Activated CD8-positive, alpha-beta memory T cell treated with anti-CD3 and anti-CD28 coated beads, Interleukin-2, amount 10 ng/mL, durations not matched to agents 7 days and 5 days (primary cell): Measurements from ENCODE around the gene BLVRA. TPM values are rescaled to one million over a fixed set of nuclear protein-coding genes. Genes with fewer than 3 reads are reported as not detected.

Experiments
- ATAC-seq: fragments of 150-1000 bp; cut with Tn5 transposase; one replicate; pipeline ENCODE4 v1.10.0; 2021; ENCODE audit warnings: moderate library complexity
- CTCF ChIA-PET: fragments of 350-600 bp; sonication (Branson Sonifier 250); formaldehyde crosslinking; loops from one replicate; lab custom pipeline; 2021; ENCODE audit warnings: antibody characterized with exemption; lab: Charles Lee
- DNase-seq: peaks from one replicate; pipeline ENCODE4 v3.0.0-alpha.2; 2020
- H3K27ac Mint-ChIP-seq: one replicate; pipeline ENCODE4 v1.8.0; 2021; ENCODE audit warnings: mild to moderate bottlenecking, mixed read lengths
- H3K27me3 Mint-ChIP-seq: one replicate; pipeline ENCODE4 v1.8.0; 2021; ENCODE audit warnings: mixed read lengths
- H3K36me3 Mint-ChIP-seq: one replicate; pipeline ENCODE4 v1.8.0; 2021; ENCODE audit warnings: mild to moderate bottlenecking, mixed read lengths
- H3K4me1 Mint-ChIP-seq: one replicate; pipeline ENCODE4 v1.8.0; 2021; ENCODE audit warnings: mixed read lengths
- H3K4me3 Mint-ChIP-seq: one replicate; pipeline ENCODE4 v1.8.0; 2021; ENCODE audit warnings: mild to moderate bottlenecking, moderate library complexity, mixed read lengths
- H3K9me3 Mint-ChIP-seq: one replicate; pipeline ENCODE4 v1.8.0; 2022; ENCODE audit warnings: low read depth, mixed read lengths
- total RNA-seq, 2 experiments: library from RNA; stranded (reverse); gene quantifications; one replicate each; pipeline ENCODE4 v1.2.3, GENCODE V29; 2021

BLVRA gene
- total RNA-seq, 2 experiments from 2014 or later, result 37.2 to 46.9 TPM

- no peaks in the 10 kb centered on the region for H3K36me3 Mint-ChIP-seq
- H3K4me3 Mint-ChIP-seq, result no peak overlapping the region
- CTCF ChIA-PET, result interaction anchor here (0.6 to 2.0 kb wide), 2 partner anchors 114 to 261 kb away, joined by 4 read pairs; partner anchors contain the start of genes COA1 and STK17A
- peaks cover 9% of the 10 kb centered on the region for H3K27me3 Mint-ChIP-seq
- peaks cover 8% of the 10 kb centered on the region for H3K4me1 Mint-ChIP-seq
- H3K9me3 Mint-ChIP-seq, result no peaks in the 10 kb centered on the region
- DNase-seq, result no peak
- H3K27ac Mint-ChIP-seq, result no peak overlapping the region
- no peak for ATAC-seq
Observed at GRCh38 chr7:43843296-43843695, 84.8 kb downstream of the BLVRA start.

- ATAC-seq, result no peak
- Mint-ChIP-seq H3K27me3 (peaks cover 8% of the 10 kb centered on the region), H3K27ac (no peak overlapping the region)
Observed at GRCh38 chr7:43844257-43844656, 85.8 kb downstream of the BLVRA start.

GRCh38 chr7:43844662-43845061 is 86.2 kb downstream of the BLVRA start:
- Mint-ChIP-seq H3K27ac (no peak overlapping the region), H3K4me1 (no peaks in the 10 kb centered on the region), H3K4me3 (no peak overlapping the region), H3K36me3 (no peaks in the 10 kb centered on the region), H3K9me3 (no peaks in the 10 kb centered on the region), H3K27me3 (peaks cover 8% of the 10 kb centered on the region)
- DNase-seq (no peak), ATAC-seq (no peak)
- CTCF ChIA-PET, result interaction anchor here (1.0 to 2.0 kb wide), 3 partner anchors 42 to 262 kb away, joined by 3 to 4 read pairs (median 3); partner anchors contain the start of gene STK17A

More at GRCh38 chr7:43844257-43844656, 85.8 kb downstream of the BLVRA start:
- Mint-ChIP-seq H3K4me3 (no peak overlapping the region), H3K4me1 (no peaks in the 10 kb centered on the region), H3K36me3 (no peaks in the 10 kb centered on the region), H3K9me3 (no peaks in the 10 kb centered on the region)
- DNase-seq, result no peak
- CTCF ChIA-PET, result interaction anchor here (1.0 to 2.0 kb wide), 3 partner anchors 41 to 262 kb away, joined by 3 to 4 read pairs (median 3); partner anchors contain the start of gene STK17A

- Mint-ChIP-seq H3K9me3 (no peaks in the 10 kb centered on the region), H3K36me3 (no peaks in the 10 kb centered on the region), H3K27ac (no peak overlapping the region), H3K27me3 (no peaks in the 10 kb centered on the region), H3K4me1 (peaks cover 8% of the 10 kb centered on the region), H3K4me3 (no peak overlapping the region)
- CTCF ChIA-PET, result interaction anchor here (1.5 to 4.5 kb wide), 2 partner anchors 9 to 37 kb away, joined by 3 to 25 read pairs; no protein-coding TSS in a partner anchor
- ATAC-seq (no peak), DNase-seq (no peak)
Observed at GRCh38 chr7:43847496-43847895, 89.0 kb downstream of the BLVRA start.

- H3K27ac Mint-ChIP-seq, result no peak overlapping the region
- ATAC-seq (no peak), DNase-seq (no peak)
- H3K36me3 Mint-ChIP-seq, result no peaks in the 10 kb centered on the region
- CTCF ChIA-PET, result interaction anchor here (0.6 to 4.5 kb wide), 5 partner anchors 10 to 266 kb away, joined by 3 to 25 read pairs (median 3); partner anchors contain the start of gene STK17A
- no peak overlapping the region for H3K4me3 Mint-ChIP-seq
- no peaks in the 10 kb centered on the region for H3K9me3 Mint-ChIP-seq
- peaks cover 8% of the 10 kb centered on the region for H3K4me1 Mint-ChIP-seq
- H3K27me3 Mint-ChIP-seq, result no peaks in the 10 kb centered on the region
Observed at GRCh38 chr7:43849047-43849446, 90.6 kb downstream of the BLVRA start.

- no peaks in the 10 kb centered on the region for H3K27me3 Mint-ChIP-seq
- no peaks in the 10 kb centered on the region for H3K9me3 Mint-ChIP-seq
- DNase-seq (no peak), ATAC-seq (no peak)
- CTCF ChIA-PET, result interaction anchor here (0.7 to 4.5 kb wide), 2 partner anchors 12 to 268 kb away, joined by 3 to 25 read pairs; partner anchors contain the start of gene STK17A
- no peak overlapping the region for H3K27ac Mint-ChIP-seq
- no peak overlapping the region for H3K4me3 Mint-ChIP-seq
- H3K4me1 Mint-ChIP-seq, result peaks cover 8% of the 10 kb centered on the region
- H3K36me3 Mint-ChIP-seq, result no peaks in the 10 kb centered on the region
Observed at GRCh38 chr7:43850348-43851116, 92.1 kb downstream of the BLVRA start.

- CTCF ChIA-PET, result interaction anchor here (5.2 kb wide), 1 partner anchor 13 kb away, joined by 22 read pairs; no protein-coding TSS in a partner anchor
Observed at GRCh38 chr7:43851805-43852204, 93.3 kb downstream of the BLVRA start.

GRCh38 chr7:43855176-43855575 is 96.7 kb downstream of the BLVRA start:
- H3K27me3 Mint-ChIP-seq, result no peaks in the 10 kb centered on the region
- no peaks in the 10 kb centered on the region for H3K9me3 Mint-ChIP-seq
- H3K36me3 Mint-ChIP-seq, result no peaks in the 10 kb centered on the region
- no peak overlapping the region for H3K4me3 Mint-ChIP-seq
- DNase-seq, result no peak
- no peak for ATAC-seq
- CTCF ChIA-PET, result interaction anchor here (1.1 to 5.2 kb wide), 2 partner anchors 17 to 156 kb away, joined by 3 to 22 read pairs; no protein-coding TSS in a partner anchor
- H3K4me1 Mint-ChIP-seq, result peaks cover 4% of the 10 kb centered on the region
- no peak overlapping the region for H3K27ac Mint-ChIP-seq

More at GRCh38 chr7:43851805-43852204, 93.3 kb downstream of the BLVRA start:
- H3K27ac Mint-ChIP-seq, result no peak overlapping the region
- no peaks in the 10 kb centered on the region for H3K36me3 Mint-ChIP-seq
- peaks cover 8% of the 10 kb centered on the region for H3K4me1 Mint-ChIP-seq
- ATAC-seq (no peak), DNase-seq (no peak)
- no peaks in the 10 kb centered on the region for H3K27me3 Mint-ChIP-seq
- H3K4me3 Mint-ChIP-seq, result no peak overlapping the region
- H3K9me3 Mint-ChIP-seq, result no peaks in the 10 kb centered on the region

GRCh38 chr7:43856316-43856715 is 97.8 kb downstream of the BLVRA start:
- no peak overlapping the region for H3K4me3 Mint-ChIP-seq
- no peak for DNase-seq
- H3K27me3 Mint-ChIP-seq, result peaks cover 3% of the 10 kb centered on the region
- H3K36me3 Mint-ChIP-seq, result no peaks in the 10 kb centered on the region
- H3K9me3 Mint-ChIP-seq, result no peaks in the 10 kb centered on the region
- no peak overlapping the region for H3K27ac Mint-ChIP-seq
- H3K4me1 Mint-ChIP-seq, result no peaks in the 10 kb centered on the region
- no peak for ATAC-seq
- CTCF ChIA-PET, result interaction anchor here (5.2 kb wide), 1 partner anchor 18 kb away, joined by 22 read pairs; no protein-coding TSS in a partner anchor

Other genes starting within 250 kb of the BLVRA start
- gene STK17A, start 175.6 kb upstream of the BLVRA start, total RNA-seq, result 10 to 100 TPM; 84.9 to 86.1 TPM
- 10 to 100 TPM; 66.7 to 73.0 TPM for gene COA1, start 29.2 kb upstream of the BLVRA start, total RNA-seq
- gene MRPS24, start 110.8 kb downstream of the BLVRA start, total RNA-seq, result 10 to 100 TPM; 75.3 to 96.2 TPM
- gene URGCP, start 147.9 kb downstream of the BLVRA start, total RNA-seq, result 10 to 100 TPM; 24.3 to 26.4 TPM
- gene UBE2D4, start 167.8 kb downstream of the BLVRA start, total RNA-seq, result 1 to 10 TPM; 7.2 to 7.6 TPM
- under 1 TPM in 1 of 2 experiments, not detected in 1; 0.20 TPM for gene SPDYE1, start 239.2 kb downstream of the BLVRA start, total RNA-seq